HepG2 (cell line): ENCODE data around the gene ANKRD49. TPM values are rescaled to one million over a fixed set of nuclear protein-coding genes. Genes with fewer than 3 reads are reported as not detected.

Experiments used
- ARNT2 ChIP-seq: sonication (generic); formaldehyde crosslinking; IDR thresholded peaks from 2 replicates; pipeline ENCODE4 v1.8.0; 2022; ENCODE audit warnings: mild to moderate bottlenecking, low read depth, missing genetic modification reagents, moderate library complexity
- ARNTL ChIP-seq: sonication (generic); formaldehyde crosslinking; IDR thresholded peaks from 2 replicates; pipeline ENCODE4 v1.4.0; 2020; ENCODE audit warnings: mild to moderate bottlenecking, missing genetic modification reagents
- ELF4 ChIP-seq: sonication (generic); formaldehyde crosslinking; IDR thresholded peaks from 2 replicates; pipeline ENCODE4 v1.5.0; 2020; ENCODE audit warnings: missing genetic modification reagents, mild to moderate bottlenecking, moderate library complexity, borderline replicate concordance
- JUNB ChIP-seq: sonication (generic); formaldehyde crosslinking; IDR thresholded peaks from 2 replicates; pipeline ENCODE4 v1.8.0; 2022; ENCODE audit warnings: missing genetic modification reagents, mild to moderate bottlenecking, borderline replicate concordance
- KDM1A ChIP-seq: IDR thresholded peaks from 2 replicates; pipeline ENCODE4 v1.6.1; 2016; ENCODE audit warnings: missing compliant biosample characterization
- LCORL ChIP-seq, 2 experiments: fragments of 450-650 bp in 1 of 2; sonication (generic) in 1 of 2; formaldehyde crosslinking in 1 of 2; IDR thresholded peaks; 2 replicates each; pipeline versions ENCODE4 v1.5.0 to v1.6.1; 2017 to 2020; ENCODE audit warnings: antibody characterized with exemption in 1 of 2, missing genetic modification reagents in 1 of 2
- MTF1 ChIP-seq: sonication (generic); formaldehyde crosslinking; IDR thresholded peaks from 2 replicates; pipeline ENCODE4 v1.5.0; 2020; ENCODE audit warnings: missing genetic modification reagents
- NFKB2 ChIP-seq: sonication (generic); formaldehyde crosslinking; IDR thresholded peaks from 2 replicates; pipeline ENCODE4 v1.4.0; 2020; ENCODE audit warnings: missing genetic modification reagents, borderline replicate concordance
- PITX1 ChIP-seq: sonication (generic); formaldehyde crosslinking; IDR thresholded peaks from 2 replicates; pipeline ENCODE4 v1.5.1; 2020; ENCODE audit warnings: mild to moderate bottlenecking, missing genetic modification reagents
- SOX6 ChIP-seq, 2 experiments: fragments of 450-650 bp in 1 of 2; sonication (generic) in 1 of 2; formaldehyde crosslinking in 1 of 2; IDR thresholded peaks; 2 replicates each; pipeline versions ENCODE4 v1.4.0 to v1.6.1; 2017 to 2020; ENCODE audit warnings: antibody characterized with exemption in 1 of 2, mild to moderate bottlenecking in 1 of 2, missing genetic modification reagents in 1 of 2
- SP4 ChIP-seq: sonication (generic); formaldehyde crosslinking; IDR thresholded peaks from 2 replicates; pipeline ENCODE4 v1.8.1; 2023; ENCODE audit warnings: mild to moderate bottlenecking, missing genetic modification reagents
- THYN1 ChIP-seq: sonication (generic); formaldehyde crosslinking; IDR thresholded peaks from 2 replicates; pipeline ENCODE4 v1.8.1; 2023; ENCODE audit warnings: low read depth, mild to moderate bottlenecking, moderate library complexity, missing genetic modification reagents, borderline replicate concordance
- ZBTB8A ChIP-seq: sonication (generic); formaldehyde crosslinking; IDR thresholded peaks from 2 replicates; pipeline ENCODE4 v1.4.0; 2020; ENCODE audit warnings: mild to moderate bottlenecking, low read depth, missing genetic modification reagents, borderline replicate concordance
- ZFAT ChIP-seq: sonication (generic); formaldehyde crosslinking; conservative IDR thresholded peaks from 2 replicates; pipeline ENCODE4 v1.8.1; 2023; ENCODE audit warnings: missing genetic modification reagents, inconsistent platforms
- ZNF546 ChIP-seq: sonication (generic); formaldehyde crosslinking; conservative IDR thresholded peaks from 2 replicates; pipeline ENCODE4 v1.8.1; 2023; ENCODE audit warnings: mild to moderate bottlenecking, missing genetic modification reagents
- polyA plus RNA-seq, 8 experiments: library from polyadenylated mRNA; depleted of rRNA in 3 of 8; stranded (reverse) in 7 of 8; unstranded in 1 of 8; fragments of >200 nt; fragmentation: Illumina TruSeq in 4 of 8; extraction: Trizol in 4 of 8; gene quantifications; 2 replicates each; pipeline versions ENCODE4 v1.2.1 to v1.2.3, GENCODE V29; 2011 to 2016; ENCODE audit warnings: low read depth in 4 of 8, missing spikeins in 1 of 8, mixed read lengths in 1 of 8; ENCODE audit not compliant: insufficient read depth in 1 of 8
- total RNA-seq, 5 experiments: library from RNA; depleted of rRNA; stranded (reverse); fragments of >200 nt; fragmentation: Illumina TruSeq; extraction: Trizol; gene quantifications; 2 replicates each; pipeline ENCODE4 v1.2.3, GENCODE V29; 2016; ENCODE audit warnings: low read depth in 1 of 5
- TF ChIP-seq, protein P1 (sequence below): sonication (generic); formaldehyde crosslinking; IDR thresholded peaks from 2 replicates; pipeline ENCODE4 v1.8.0; 2022; ENCODE audit warnings: mild to moderate bottlenecking, missing genetic modification reagents, borderline replicate concordance
- TF ChIP-seq, protein P2 (sequence below): sonication (generic); formaldehyde crosslinking; IDR thresholded peaks from 2 replicates; pipeline ENCODE4 v1.4.0; 2020; ENCODE audit warnings: missing genetic modification reagents

The ANKRD49 gene
- total and polyA plus RNA-seq, 2 of the 13 experiments (the other 11 are each of a cell fraction or from before 2014, with no cell fraction given): 14.2 to 14.3 TPM

DNA sequence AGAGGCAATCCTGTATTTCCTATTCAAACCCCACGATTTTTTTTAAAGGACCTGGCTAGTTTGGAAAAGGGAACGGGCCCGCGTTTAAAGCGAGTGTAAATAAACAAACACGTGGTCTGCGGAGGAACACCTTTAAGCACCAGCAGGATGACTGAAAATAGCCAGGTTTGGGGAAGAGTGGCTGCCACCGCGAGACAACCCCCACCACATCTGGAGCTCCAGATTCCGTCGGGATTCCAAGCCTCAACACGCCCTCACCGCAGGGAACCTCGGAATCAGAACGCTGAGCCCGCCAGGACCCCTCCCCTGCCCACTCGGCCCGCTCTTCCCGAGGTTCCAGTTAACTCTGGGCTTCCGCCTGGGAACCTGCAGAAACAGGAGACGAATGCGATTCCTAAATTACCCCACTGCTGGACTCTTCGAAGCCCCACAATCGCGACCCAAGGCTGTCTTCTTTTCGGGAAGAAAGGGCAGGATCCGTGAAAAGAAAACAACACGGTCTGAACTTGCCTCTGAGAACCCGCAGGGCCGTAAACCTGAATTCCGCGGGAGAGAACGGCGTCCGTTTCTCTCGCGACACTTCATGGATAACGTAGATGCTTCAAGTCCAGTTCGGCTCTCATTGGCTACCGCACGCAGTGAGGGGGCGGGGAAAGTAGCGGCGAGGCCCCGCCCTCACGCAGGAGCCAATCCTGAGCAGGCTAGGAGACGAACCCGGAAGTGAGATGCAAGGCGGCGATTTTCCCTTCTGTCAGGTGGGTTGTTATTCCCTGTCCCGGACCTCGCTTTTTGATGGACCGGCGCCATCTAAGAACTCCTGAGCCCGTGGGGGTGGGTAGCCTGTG, at the start of gene ANKRD49, which contains the start of gene MRE11 (continued):
- peak; percentile 55; the same call in 1 of the 2 replicates for TF ChIP-seq ARNT2 (CRISPR knock-in tag)
- TF ChIP-seq, protein P1, sequence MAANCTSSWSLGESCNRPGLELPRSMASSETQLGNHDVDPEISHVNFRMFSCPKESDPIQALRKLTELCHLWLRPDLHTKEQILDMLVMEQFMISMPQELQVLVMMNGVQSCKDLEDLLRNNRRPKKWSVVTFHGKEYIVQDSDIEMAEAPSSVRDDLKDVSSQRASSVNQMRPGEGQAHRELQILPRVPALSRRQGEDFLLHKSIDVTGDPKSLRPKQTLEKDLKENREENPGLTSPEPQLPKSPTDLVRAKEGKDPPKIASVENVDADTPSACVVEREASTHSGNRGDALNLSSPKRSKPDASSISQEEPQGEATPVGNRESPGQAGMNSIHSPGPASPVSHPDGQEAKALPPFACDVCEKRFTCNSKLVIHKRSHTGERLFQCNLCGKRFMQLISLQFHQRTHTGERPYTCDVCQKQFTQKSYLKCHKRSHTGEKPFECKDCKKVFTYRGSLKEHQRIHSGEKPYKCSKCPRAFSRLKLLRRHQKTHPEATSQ (CRISPR knock-in tag): no peak
- TF ChIP-seq JUNB (CRISPR knock-in tag): no peak
- 0 out of 2 replicates have a peak, but pooled peaks have one; percentile 57 for TF ChIP-seq ZNF546 (CRISPR knock-in tag)
- TF ChIP-seq ARNTL: no peak
- no peak for TF ChIP-seq ZBTB8A (CRISPR knock-in tag)
- TF ChIP-seq THYN1 (CRISPR knock-in tag): no peak
- no peak for TF ChIP-seq ZFAT
- peak; percentile 27; the same call in 1 of the 2 replicates for TF ChIP-seq NFKB2 (CRISPR knock-in tag)
- TF ChIP-seq MTF1 (CRISPR knock-in tag): no peak
- TF ChIP-seq LCORL (IDR thresholded peaks at IDR 0.05): no peak
- TF ChIP-seq LCORL (CRISPR knock-in tag; IDR thresholded peaks at IDR 0.05): peak; percentile 23; the same call in 1 of the 2 replicates
- peak; percentile 66; the same call in 1 of the 2 replicates for TF ChIP-seq ELF4 (CRISPR knock-in tag)
- peak; percentile 74 for TF ChIP-seq SP4 (CRISPR knock-in tag)
- TF ChIP-seq KDM1A: no peak
- TF ChIP-seq PITX1 (CRISPR knock-in tag): no peak; the same call in 1 of the 2 replicates
- TF ChIP-seq, protein P2, sequence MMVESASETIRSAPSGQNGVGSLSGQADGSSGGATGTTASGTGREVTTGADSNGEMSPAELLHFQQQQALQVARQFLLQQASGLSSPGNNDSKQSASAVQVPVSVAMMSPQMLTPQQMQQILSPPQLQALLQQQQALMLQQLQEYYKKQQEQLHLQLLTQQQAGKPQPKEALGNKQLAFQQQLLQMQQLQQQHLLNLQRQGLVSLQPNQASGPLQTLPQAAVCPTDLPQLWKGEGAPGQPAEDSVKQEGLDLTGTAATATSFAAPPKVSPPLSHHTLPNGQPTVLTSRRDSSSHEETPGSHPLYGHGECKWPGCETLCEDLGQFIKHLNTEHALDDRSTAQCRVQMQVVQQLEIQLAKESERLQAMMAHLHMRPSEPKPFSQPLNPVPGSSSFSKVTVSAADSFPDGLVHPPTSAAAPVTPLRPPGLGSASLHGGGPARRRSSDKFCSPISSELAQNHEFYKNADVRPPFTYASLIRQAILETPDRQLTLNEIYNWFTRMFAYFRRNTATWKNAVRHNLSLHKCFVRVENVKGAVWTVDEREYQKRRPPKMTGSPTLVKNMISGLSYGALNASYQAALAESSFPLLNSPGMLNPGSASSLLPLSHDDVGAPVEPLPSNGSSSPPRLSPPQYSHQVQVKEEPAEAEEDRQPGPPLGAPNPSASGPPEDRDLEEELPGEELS (CRISPR knock-in tag): no peak; the same call in none of the 2 replicates
- TF ChIP-seq SOX6 (IDR thresholded peaks at IDR 0.05): no peak
- TF ChIP-seq SOX6 (CRISPR knock-in tag; IDR thresholded peaks at IDR 0.05): peak; percentile 10; the same call in 1 of the 2 replicates
